K562 (cell line): ENCODE measurements around the gene KDM4F. TPM values are rescaled to one million over a fixed set of nuclear protein-coding genes. Genes with fewer than 3 reads are reported as not detected.

ENCODE experiments used
- CXXC5 ChIP-seq: fragments of 250-450 bp; sonication (Bioruptor Pico); IDR thresholded peaks from 2 replicates; pipeline ENCODE4 v1.8.0; 2022; ENCODE audit warnings: inconsistent platforms, mild to moderate bottlenecking, moderate library complexity
- DIDO1 ChIP-seq: fragments of 450-650 bp; IDR thresholded peaks from 2 replicates; pipeline ENCODE4 v1.6.1; 2016; ENCODE audit warnings: low read depth, missing biosample characterization, missing genetic modification characterization
- L3MBTL2 ChIP-seq: fragments of 450-650 bp; IDR thresholded peaks from 2 replicates; pipeline ENCODE4 v1.6.1; 2016; ENCODE audit warnings: mild to moderate bottlenecking, moderate library complexity
- LCOR ChIP-seq: sonication (generic); formaldehyde crosslinking; IDR thresholded peaks from 2 replicates; pipeline ENCODE4 v1.8.0; 2022; ENCODE audit warnings: mild to moderate bottlenecking, missing genetic modification reagents
- MAFG ChIP-seq: fragments of 450-650 bp; conservative IDR thresholded peaks from 2 replicates; pipeline ENCODE4 v1.6.1; 2016; ENCODE audit warnings: missing genetic modification characterization, missing compliant biosample characterization
- RBFOX2 ChIP-seq: fragments of 200-400 bp; formaldehyde crosslinking; IDR thresholded peaks from 2 replicates; pipeline ENCODE4 v1.6.1; 2017; ENCODE audit warnings: low read depth, mild to moderate bottlenecking, low read length, moderate library complexity
- TEAD1 ChIP-seq, 2 experiments: fragments of 450-650 bp in 1 of 2; sonication (generic) in 1 of 2; formaldehyde crosslinking; IDR thresholded peaks; 2 replicates each; pipeline versions ENCODE4 v1.4.0 to v1.8.0; 2020 to 2022; ENCODE audit warnings: mild to moderate bottlenecking in 2 of 2, missing genetic modification reagents in 1 of 2
- TOE1 ChIP-seq, 2 experiments: fragments of 450-650 bp in 1 of 2; sonication (generic) in 1 of 2; formaldehyde crosslinking in 1 of 2; IDR thresholded peaks; 2 replicates each; pipeline versions ENCODE4 v1.7.1 to v1.8.0; 2016 to 2022; ENCODE audit warnings: borderline replicate concordance in 2 of 2, mild to moderate bottlenecking in 2 of 2, antibody characterized with exemption in 1 of 2, inconsistent platforms in 1 of 2, low read depth in 1 of 2, missing genetic modification reagents in 1 of 2, moderate library complexity in 1 of 2
- ZNF212 ChIP-seq: fragments of 450-650 bp; formaldehyde crosslinking; IDR thresholded peaks from 2 replicates; pipeline ENCODE4 v1.4.0; 2020; ENCODE audit warnings: mild to moderate bottlenecking
- polyA plus RNA-seq, 8 experiments: library from polyadenylated mRNA; depleted of rRNA in 4 of 8; stranded (reverse) in 5 of 8; unstranded in 3 of 8; fragments of >200 nt; fragmentation: Nextera tagmentation in 2 of 8; fragmentation: Illumina TruSeq in 1 of 8; extraction: Ambion mirVana in 2 of 8; extraction: Trizol in 1 of 8; gene quantifications; 2 replicates each; pipeline versions ENCODE4 v1.2.1 to v1.2.3, GENCODE V29; 2011 to 2014; ENCODE audit warnings: inconsistent platforms in 1 of 8, missing spikeins in 1 of 8
- total RNA-seq, 7 experiments: library from RNA; depleted of rRNA in 6 of 7; stranded (reverse); fragments of >200 nt in 6 of 7; fragmentation: Illumina TruSeq in 2 of 7; extraction: Trizol in 2 of 7; gene quantifications; 2 replicates each; pipeline versions ENCODE4 v1.2.1 to v1.2.3, GENCODE V29; 2011 to 2021; ENCODE audit warnings: low replicate concordance in 1 of 7
- TF ChIP-seq, protein P1 (sequence below): sonication (generic); formaldehyde crosslinking; IDR thresholded peaks from 2 replicates; pipeline ENCODE4 v1.8.1; 2023; ENCODE audit warnings: missing genetic modification reagents, mild to moderate bottlenecking, borderline replicate concordance
- TF ChIP-seq, protein P2 (sequence below), 2 experiments: IDR thresholded peaks; 2 replicates each; pipeline ENCODE4 v1.6.1; 2011; ENCODE audit warnings: borderline replicate concordance in 1 of 2, control low read depth in 1 of 2, low read depth in 1 of 2, low read length in 1 of 2, mild to moderate bottlenecking in 1 of 2, mixed read lengths in 1 of 2, moderate library complexity in 1 of 2; ENCODE audit not compliant: insufficient read depth in 1 of 2, insufficient read length in 1 of 2, poor library complexity in 1 of 2, severe bottlenecking in 1 of 2; ENCODE audit errors: extremely low read depth in 1 of 2
- TF ChIP-seq, protein P3 (sequence below): sonication (generic); formaldehyde crosslinking; IDR thresholded peaks from 2 replicates; pipeline ENCODE4 v1.8.0; 2022; ENCODE audit warnings: mild to moderate bottlenecking, missing genetic modification reagents
- TF ChIP-seq, protein P4 (sequence below): fragments of 250-450 bp; sonication (Bioruptor Pico); IDR thresholded peaks from 2 replicates; pipeline ENCODE4 v1.5.0; 2020; ENCODE audit warnings: mild to moderate bottlenecking
- TF ChIP-seq, protein P5 (sequence below): fragments of 450-650 bp; formaldehyde crosslinking; IDR thresholded peaks from 2 replicates; pipeline ENCODE4 v1.4.0; 2020; ENCODE audit warnings: mild to moderate bottlenecking, moderate library complexity

The KDM4F gene
- total and polyA plus RNA-seq, 9 of the 15 experiments (the other 6 are each of a cell fraction or from before 2014, with no cell fraction given) = not detected

DNA sequence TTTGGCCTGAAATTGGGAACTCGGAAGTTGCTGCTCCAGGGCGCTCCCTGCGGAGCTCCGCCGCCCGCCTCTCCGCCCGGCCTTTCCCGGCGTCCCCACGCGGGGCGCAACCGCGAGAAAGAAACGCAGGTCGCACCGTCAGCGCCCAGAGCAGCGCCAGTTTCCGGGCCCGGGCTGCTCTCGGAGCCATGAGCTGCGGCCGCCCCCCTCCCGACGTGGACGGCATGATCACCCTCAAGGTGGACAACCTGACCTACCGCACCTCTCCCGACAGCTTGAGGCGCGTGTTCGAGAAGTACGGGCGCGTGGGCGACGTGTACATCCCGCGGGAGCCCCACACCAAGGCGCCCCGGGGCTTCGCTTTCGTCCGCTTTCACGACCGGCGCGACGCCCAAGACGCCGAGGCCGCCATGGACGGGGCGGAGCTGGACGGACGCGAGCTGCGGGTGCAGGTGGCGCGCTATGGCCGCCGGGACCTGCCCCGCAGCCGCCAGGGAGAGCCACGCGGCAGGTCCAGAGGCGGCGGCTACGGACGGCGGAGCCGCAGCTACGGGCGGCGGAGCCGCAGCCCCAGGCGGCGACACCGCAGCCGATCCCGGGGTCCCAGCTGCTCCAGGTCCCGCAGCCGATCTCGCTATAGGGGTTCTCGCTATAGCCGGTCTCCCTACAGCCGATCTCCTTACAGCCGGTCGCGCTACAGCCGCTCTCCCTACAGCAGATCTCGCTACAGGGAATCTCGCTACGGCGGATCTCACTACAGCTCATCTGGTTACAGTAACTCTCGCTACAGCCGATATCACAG, 18.0 kb downstream of the KDM4F start (continued):
- TF ChIP-seq TOE1 (IDR thresholded peaks at IDR 0.05; ENCODE audit: borderline replicate concordance) (peak; percentile 28; the same call in 1 of the 2 replicates), TOE1 (CRISPR knock-in tag; IDR thresholded peaks at IDR 0.05; ENCODE audit: borderline replicate concordance, low read depth) (no peak), L3MBTL2 (peak; percentile 88), TEAD1 (CRISPR knock-in tag; IDR thresholded peaks at IDR 0.05) (peak in 1 of 2 experiments; percentile 44; a peak in 1 of 4 replicates), DIDO1 (tag) (no peak), RBFOX2 (peak; percentile 98), LCOR (CRISPR knock-in tag) (peak; percentile 51; the same call in 1 of the 2 replicates), ZNF212 (CRISPR knock-in tag) (0 out of 2 replicates have a peak, but pooled peaks have one; percentile 50), CXXC5 (CRISPR knock-in tag) (peak; percentile 89), MAFG (tag) (no peak)
- TF ChIP-seq, protein P1, sequence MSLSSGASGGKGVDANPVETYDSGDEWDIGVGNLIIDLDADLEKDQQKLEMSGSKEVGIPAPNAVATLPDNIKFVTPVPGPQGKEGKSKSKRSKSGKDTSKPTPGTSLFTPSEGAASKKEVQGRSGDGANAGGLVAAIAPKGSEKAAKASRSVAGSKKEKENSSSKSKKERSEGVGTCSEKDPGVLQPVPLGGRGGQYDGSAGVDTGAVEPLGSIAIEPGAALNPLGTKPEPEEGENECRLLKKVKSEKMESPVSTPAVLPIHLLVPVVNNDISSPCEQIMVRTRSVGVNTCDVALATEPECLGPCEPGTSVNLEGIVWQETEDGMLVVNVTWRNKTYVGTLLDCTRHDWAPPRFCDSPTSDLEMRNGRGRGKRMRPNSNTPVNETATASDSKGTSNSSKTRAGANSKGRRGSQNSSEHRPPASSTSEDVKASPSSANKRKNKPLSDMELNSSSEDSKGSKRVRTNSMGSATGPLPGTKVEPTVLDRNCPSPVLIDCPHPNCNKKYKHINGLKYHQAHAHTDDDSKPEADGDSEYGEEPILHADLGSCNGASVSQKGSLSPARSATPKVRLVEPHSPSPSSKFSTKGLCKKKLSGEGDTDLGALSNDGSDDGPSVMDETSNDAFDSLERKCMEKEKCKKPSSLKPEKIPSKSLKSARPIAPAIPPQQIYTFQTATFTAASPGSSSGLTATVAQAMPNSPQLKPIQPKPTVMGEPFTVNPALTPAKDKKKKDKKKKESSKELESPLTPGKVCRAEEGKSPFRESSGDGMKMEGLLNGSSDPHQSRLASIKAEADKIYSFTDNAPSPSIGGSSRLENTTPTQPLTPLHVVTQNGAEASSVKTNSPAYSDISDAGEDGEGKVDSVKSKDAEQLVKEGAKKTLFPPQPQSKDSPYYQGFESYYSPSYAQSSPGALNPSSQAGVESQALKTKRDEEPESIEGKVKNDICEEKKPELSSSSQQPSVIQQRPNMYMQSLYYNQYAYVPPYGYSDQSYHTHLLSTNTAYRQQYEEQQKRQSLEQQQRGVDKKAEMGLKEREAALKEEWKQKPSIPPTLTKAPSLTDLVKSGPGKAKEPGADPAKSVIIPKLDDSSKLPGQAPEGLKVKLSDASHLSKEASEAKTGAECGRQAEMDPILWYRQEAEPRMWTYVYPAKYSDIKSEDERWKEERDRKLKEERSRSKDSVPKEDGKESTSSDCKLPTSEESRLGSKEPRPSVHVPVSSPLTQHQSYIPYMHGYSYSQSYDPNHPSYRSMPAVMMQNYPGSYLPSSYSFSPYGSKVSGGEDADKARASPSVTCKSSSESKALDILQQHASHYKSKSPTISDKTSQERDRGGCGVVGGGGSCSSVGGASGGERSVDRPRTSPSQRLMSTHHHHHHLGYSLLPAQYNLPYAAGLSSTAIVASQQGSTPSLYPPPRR = peak; percentile 88
- TF ChIP-seq, protein P2, sequence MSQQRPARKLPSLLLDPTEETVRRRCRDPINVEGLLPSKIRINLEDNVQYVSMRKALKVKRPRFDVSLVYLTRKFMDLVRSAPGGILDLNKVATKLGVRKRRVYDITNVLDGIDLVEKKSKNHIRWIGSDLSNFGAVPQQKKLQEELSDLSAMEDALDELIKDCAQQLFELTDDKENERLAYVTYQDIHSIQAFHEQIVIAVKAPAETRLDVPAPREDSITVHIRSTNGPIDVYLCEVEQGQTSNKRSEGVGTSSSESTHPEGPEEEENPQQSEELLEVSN (IDR thresholded peaks at IDR 0.05; ENCODE audit: borderline replicate concordance in 1 of 2, extremely low read depth in 1 of 2, insufficient read depth in 1 of 2, insufficient read length in 1 of 2, low read depth in 1 of 2, low read length in 1 of 2, poor library complexity in 1 of 2, severe bottlenecking in 1 of 2) = peak; percentile 56 to 72
- TF ChIP-seq, protein P3, sequence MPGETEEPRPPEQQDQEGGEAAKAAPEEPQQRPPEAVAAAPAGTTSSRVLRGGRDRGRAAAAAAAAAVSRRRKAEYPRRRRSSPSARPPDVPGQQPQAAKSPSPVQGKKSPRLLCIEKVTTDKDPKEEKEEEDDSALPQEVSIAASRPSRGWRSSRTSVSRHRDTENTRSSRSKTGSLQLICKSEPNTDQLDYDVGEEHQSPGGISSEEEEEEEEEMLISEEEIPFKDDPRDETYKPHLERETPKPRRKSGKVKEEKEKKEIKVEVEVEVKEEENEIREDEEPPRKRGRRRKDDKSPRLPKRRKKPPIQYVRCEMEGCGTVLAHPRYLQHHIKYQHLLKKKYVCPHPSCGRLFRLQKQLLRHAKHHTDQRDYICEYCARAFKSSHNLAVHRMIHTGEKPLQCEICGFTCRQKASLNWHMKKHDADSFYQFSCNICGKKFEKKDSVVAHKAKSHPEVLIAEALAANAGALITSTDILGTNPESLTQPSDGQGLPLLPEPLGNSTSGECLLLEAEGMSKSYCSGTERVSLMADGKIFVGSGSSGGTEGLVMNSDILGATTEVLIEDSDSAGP (CRISPR knock-in tag) = 0 out of 2 replicates have a peak, but pooled peaks have one; percentile 35
- TF ChIP-seq, protein P4, sequence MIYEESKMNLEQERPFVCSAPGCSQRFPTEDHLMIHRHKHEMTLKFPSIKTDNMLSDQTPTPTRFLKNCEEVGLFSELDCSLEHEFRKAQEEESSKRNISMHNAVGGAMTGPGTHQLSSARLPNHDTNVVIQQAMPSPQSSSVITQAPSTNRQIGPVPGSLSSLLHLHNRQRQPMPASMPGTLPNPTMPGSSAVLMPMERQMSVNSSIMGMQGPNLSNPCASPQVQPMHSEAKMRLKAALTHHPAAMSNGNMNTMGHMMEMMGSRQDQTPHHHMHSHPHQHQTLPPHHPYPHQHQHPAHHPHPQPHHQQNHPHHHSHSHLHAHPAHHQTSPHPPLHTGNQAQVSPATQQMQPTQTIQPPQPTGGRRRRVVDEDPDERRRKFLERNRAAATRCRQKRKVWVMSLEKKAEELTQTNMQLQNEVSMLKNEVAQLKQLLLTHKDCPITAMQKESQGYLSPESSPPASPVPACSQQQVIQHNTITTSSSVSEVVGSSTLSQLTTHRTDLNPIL = no peak
- TF ChIP-seq, protein P5, sequence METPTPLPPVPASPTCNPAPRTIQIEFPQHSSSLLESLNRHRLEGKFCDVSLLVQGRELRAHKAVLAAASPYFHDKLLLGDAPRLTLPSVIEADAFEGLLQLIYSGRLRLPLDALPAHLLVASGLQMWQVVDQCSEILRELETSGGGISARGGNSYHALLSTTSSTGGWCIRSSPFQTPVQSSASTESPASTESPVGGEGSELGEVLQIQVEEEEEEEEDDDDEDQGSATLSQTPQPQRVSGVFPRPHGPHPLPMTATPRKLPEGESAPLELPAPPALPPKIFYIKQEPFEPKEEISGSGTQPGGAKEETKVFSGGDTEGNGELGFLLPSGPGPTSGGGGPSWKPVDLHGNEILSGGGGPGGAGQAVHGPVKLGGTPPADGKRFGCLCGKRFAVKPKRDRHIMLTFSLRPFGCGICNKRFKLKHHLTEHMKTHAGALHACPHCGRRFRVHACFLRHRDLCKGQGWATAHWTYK (CRISPR knock-in tag) = peak; percentile 65
